ENCODE results near the gene PTTG1. TPM values are rescaled to one million over a fixed set of nuclear protein-coding genes. Genes with fewer than 3 reads are reported as not detected.
A peak's percentile ranks its signal among the peaks of the same experiment; 100 is the strongest.
"Not testable (repeated sequence)": the region's sequence is repeated elsewhere in the genome, so short reads cannot be mapped to it uniquely, and the experiment has no call there.

Gene PTTG1
- total RNA-seq, 3 donors from 2014 or later = 5.8 to 46.8 (median 9.0) TPM

DNA sequence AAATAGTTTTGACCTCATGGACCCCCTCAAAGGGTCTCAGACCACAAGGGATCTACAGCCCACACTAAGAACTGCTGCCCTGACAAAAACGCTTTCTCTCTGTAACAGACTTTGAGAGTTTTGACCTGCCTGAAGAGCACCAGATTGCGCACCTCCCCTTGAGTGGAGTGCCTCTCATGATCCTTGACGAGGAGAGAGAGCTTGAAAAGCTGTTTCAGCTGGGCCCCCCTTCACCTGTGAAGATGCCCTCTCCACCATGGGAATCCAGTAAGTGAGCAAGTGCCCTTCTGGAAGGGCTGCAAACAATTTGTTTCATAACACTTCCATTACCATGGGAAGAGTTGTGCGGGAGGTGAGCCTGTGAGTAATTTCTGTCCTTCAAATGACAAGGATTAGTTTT, 6.0 kb downstream of the PTTG1 start:
- ATAC-seq (no peak), DNase-seq (no peak)
- H3K4me3 ChIP-seq = no peak overlapping the region
- H3K36me3 ChIP-seq (ENCODE audit: low read depth) = no peaks in the 10 kb centered on the region
- TF ChIP-seq, protein P1, sequence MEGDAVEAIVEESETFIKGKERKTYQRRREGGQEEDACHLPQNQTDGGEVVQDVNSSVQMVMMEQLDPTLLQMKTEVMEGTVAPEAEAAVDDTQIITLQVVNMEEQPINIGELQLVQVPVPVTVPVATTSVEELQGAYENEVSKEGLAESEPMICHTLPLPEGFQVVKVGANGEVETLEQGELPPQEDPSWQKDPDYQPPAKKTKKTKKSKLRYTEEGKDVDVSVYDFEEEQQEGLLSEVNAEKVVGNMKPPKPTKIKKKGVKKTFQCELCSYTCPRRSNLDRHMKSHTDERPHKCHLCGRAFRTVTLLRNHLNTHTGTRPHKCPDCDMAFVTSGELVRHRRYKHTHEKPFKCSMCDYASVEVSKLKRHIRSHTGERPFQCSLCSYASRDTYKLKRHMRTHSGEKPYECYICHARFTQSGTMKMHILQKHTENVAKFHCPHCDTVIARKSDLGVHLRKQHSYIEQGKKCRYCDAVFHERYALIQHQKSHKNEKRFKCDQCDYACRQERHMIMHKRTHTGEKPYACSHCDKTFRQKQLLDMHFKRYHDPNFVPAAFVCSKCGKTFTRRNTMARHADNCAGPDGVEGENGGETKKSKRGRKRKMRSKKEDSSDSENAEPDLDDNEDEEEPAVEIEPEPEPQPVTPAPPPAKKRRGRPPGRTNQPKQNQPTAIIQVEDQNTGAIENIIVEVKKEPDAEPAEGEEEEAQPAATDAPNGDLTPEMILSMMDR (IDR thresholded peaks at IDR 0.05) = no peak
- intact Hi-C loops (cut with DNase I, micrococcal nuclease) = no loop called here
- no peaks in the 10 kb centered on the region for H3K4me1 ChIP-seq (ENCODE audit: low read depth)
- H3K9me3 ChIP-seq = no peaks in the 10 kb centered on the region

- intact Hi-C loops (cut with DNase I, micrococcal nuclease) = no loop called here
- H3K4me3 ChIP-seq = no peak overlapping the region
- DNase-seq (no peak), ATAC-seq (no peak)
- TF ChIP-seq, protein P1 (IDR thresholded peaks at IDR 0.05) = no peak
- no peaks in the 10 kb centered on the region for H3K9me3 ChIP-seq
- no peaks in the 10 kb centered on the region for H3K4me1 ChIP-seq (ENCODE audit: low read depth)
- no peaks in the 10 kb centered on the region for H3K36me3 ChIP-seq (ENCODE audit: low read depth)
These were observed 10.5 kb downstream of the PTTG1 start for GRCh38 chr5:160432196-160432595.

- H3K9me3 ChIP-seq = no peaks in the 10 kb centered on the region
- ATAC-seq (no peak), DNase-seq (no peak)
- H3K4me3 ChIP-seq = no peak overlapping the region
- no peaks in the 10 kb centered on the region for H3K36me3 ChIP-seq (ENCODE audit: low read depth)
- intact Hi-C loops (cut with DNase I, micrococcal nuclease) = no loop called here
- TF ChIP-seq, protein P1 (IDR thresholded peaks at IDR 0.05) = no peak
- no peaks in the 10 kb centered on the region for H3K4me1 ChIP-seq (ENCODE audit: low read depth)
These were observed 11.1 kb downstream of the PTTG1 start for GRCh38 chr5:160432787-160433186.

GRCh38 chr5:160434022-160434531, 12.4 kb downstream of the PTTG1 start:
- DNase-seq (peak in 1 of 3 donors; percentile 63), ATAC-seq (no peak)
- intact Hi-C loops (cut with DNase I, micrococcal nuclease) = no loop called here
- TF ChIP-seq, protein P1 (IDR thresholded peaks at IDR 0.05) = no peak
- Histone ChIP-seq H3K4me3 (no peak overlapping the region), H3K9me3 (no peaks in the 10 kb centered on the region), H3K4me1 (ENCODE audit: low read depth) (peaks cover 4% of the 10 kb centered on the region), H3K36me3 (ENCODE audit: low read depth) (no peaks in the 10 kb centered on the region)

DNA sequence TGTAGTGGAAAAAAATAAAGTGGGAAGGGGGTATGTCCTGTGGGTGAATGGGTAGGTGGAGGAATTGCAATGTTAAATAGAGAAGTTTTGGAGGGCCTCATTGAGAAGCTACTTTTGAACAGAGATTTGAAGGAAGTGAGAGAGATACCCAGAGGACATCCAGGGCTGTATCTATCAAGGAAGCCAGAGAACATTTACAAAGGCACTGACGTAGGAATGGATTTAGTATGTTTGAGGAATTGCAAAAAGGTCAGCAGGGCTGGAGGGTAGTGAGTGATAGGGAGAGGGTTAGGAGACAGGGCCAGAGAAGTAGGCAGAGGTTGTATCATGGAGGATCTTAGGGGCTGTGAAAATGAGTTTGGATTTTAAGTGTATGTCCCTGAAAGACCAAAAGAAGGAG, 13.9 kb downstream of the PTTG1 start:
- Histone ChIP-seq H3K4me3 (no peak overlapping the region), H3K4me1 (ENCODE audit: low read depth) (peaks cover 4% of the 10 kb centered on the region), H3K36me3 (ENCODE audit: low read depth) (no peaks in the 10 kb centered on the region), H3K9me3 (no peaks in the 10 kb centered on the region)
- ATAC-seq (no peak), DNase-seq (no peak)
- TF ChIP-seq, protein P1 (IDR thresholded peaks at IDR 0.05) = no peak
- intact Hi-C loops (cut with DNase I, micrococcal nuclease) = no loop called here

- ATAC-seq = no peak
- intact Hi-C loops (cut with DNase I, micrococcal nuclease) = no loop called here
These were observed 14.4 kb downstream of the PTTG1 start for GRCh38 chr5:160436017-160436416.

DNA sequence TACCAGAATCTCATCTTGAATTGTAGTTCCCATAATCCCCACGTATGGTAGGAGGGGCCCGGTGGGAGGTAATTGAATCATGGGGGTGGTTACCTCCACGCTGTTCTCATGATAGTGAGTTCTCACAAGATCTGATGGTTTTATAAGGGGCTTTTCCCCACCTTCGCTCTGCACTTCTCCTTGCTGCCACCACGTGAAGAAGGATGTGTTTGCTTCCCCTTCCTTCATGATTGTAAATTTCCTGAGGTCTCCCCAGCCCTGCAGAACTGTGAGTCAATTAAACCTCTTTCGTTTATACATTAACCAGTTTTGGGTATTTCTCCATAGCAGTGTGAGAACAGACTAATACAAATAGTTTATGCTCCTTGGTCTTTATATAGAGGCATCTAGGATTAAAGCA, 15.0 kb downstream of the PTTG1 start:
- intact Hi-C loops (cut with DNase I, micrococcal nuclease); H3K4me3 ChIP-seq; H3K4me1 ChIP-seq (ENCODE audit: low read depth); DNase-seq; H3K9me3 ChIP-seq; H3K36me3 ChIP-seq (ENCODE audit: low read depth); ATAC-seq: not testable (repeated sequence)

More at GRCh38 chr5:160436017-160436416, 14.4 kb downstream of the PTTG1 start:
- H3K9me3 ChIP-seq = no peaks in the 10 kb centered on the region
- TF ChIP-seq, protein P1 (IDR thresholded peaks at IDR 0.05) = no peak
- no peak for DNase-seq
- peaks cover 4% of the 10 kb centered on the region for H3K4me1 ChIP-seq (ENCODE audit: low read depth)
- no peaks in the 10 kb centered on the region for H3K36me3 ChIP-seq (ENCODE audit: low read depth)
- no peak overlapping the region for H3K4me3 ChIP-seq
